ENCODE data around the gene RAB37. TPM values are rescaled to one million over a fixed set of nuclear protein-coding genes. Genes with fewer than 3 reads are reported as not detected.

RAB37 gene
- total and polyA plus RNA-seq, 2 of the 8 experiments (the other 6 are each of a cell fraction or from before 2014, with no cell fraction given), result 5.5 to 6.1 TPM

- H3K4me3 ChIP-seq (ENCODE audit: extremely low read depth in 1 of 4, insufficient read depth in 2 of 4, low read depth in 3 of 4, low read length in 4 of 4), result no peak overlapping the region
- TF ChIP-seq NRF1 (IDR thresholded peaks at IDR 0.05; ENCODE audit: low read depth, low read length) (no peak), TAF7 (optimal IDR thresholded peaks at IDR 0.05; ENCODE audit: borderline replicate concordance, low read depth, low read length) (no peak), HDAC2 (IDR thresholded peaks at IDR 0.05; ENCODE audit: borderline replicate concordance in 1 of 2, low read depth in 2 of 2, low read length in 2 of 2) (no peak), SP4 (IDR thresholded peaks at IDR 0.05; ENCODE audit: low read length) (no peak), CHD1 (IDR thresholded peaks at IDR 0.05; ENCODE audit: low read depth, low read length) (no peak), CBX8 (IDR thresholded peaks at IDR 0.05; ENCODE audit: borderline replicate concordance, low read depth, low read length) (no peak), BACH1 (IDR thresholded peaks at IDR 0.05; ENCODE audit: low read length) (no peak), SIX5 (IDR thresholded peaks at IDR 0.05; ENCODE audit: low read depth, low read length) (no peak), SRF (IDR thresholded peaks at IDR 0.05; ENCODE audit: low read depth, low read length) (no peak), TCF12 (IDR thresholded peaks at IDR 0.05; ENCODE audit: low read depth, low read length) (no peak), RBBP5 (IDR thresholded peaks at IDR 0.05; ENCODE audit: borderline replicate concordance, low read depth, low read length) (no peak), EP300 (IDR thresholded peaks at IDR 0.05; ENCODE audit: borderline replicate concordance in 1 of 2, low read depth in 2 of 2, low read length in 2 of 2) (no peak), POLR2AphosphoS5 (IDR thresholded peaks at IDR 0.05; ENCODE audit: low read depth, low read length) (no peak)
Observed at GRCh38 chr17:74768069-74768762, 31.2 kb downstream of the RAB37 start.

More at GRCh38 chr17:74768069-74768762, 31.2 kb downstream of the RAB37 start:
- DNase-seq (ENCODE audit: low read depth in 1 of 2, low spot score in 2 of 2) (no peak), FAIRE-seq (no peak)
- ChIA-PET POLR2A (ENCODE audit: partially characterized antibody) (interaction anchor here (0.6 to 1.8 kb wide), 3 partner anchors 10 to 251 kb away, joined by 4 to 5 read pairs (median 5); no protein-coding TSS in a partner anchor), CTCF (ENCODE audit: partially characterized antibody) (interaction anchor here (0.7 to 21.4 kb wide), 6 partner anchors 12 to 111 kb away, joined by 3 to 388 read pairs (median 4); partner anchors contain the start of gene NHERF1)
- Histone ChIP-seq H4K20me1 (replicated peaks in 1 of 2; ENCODE audit: control insufficient read depth in 1 of 2, insufficient read depth in 2 of 2, low read length in 2 of 2) (peaks cover 7 to 10% of the 10 kb centered on the region in 2 experiments), H2BK12ac (ENCODE audit: low read depth, low read length) (no peak overlapping the region), H4K5ac (ENCODE audit: insufficient read length, low read depth, low read length) (no peak overlapping the region), H3K14ac (ENCODE audit: insufficient read length) (no peak overlapping the region), H2BK20ac (ENCODE audit: low read length) (no peak overlapping the region), H3K79me2 (ENCODE audit: control insufficient read depth in 1 of 2, insufficient read depth in 2 of 2, low read length in 2 of 2) (peaks cover 0 to 2% of the 10 kb centered on the region in 2 experiments; a peak in 1 of 4 replicates), H3K36me3 (ENCODE audit: control insufficient read depth in 2 of 4, insufficient read depth in 4 of 4, low read length in 3 of 4) (peaks cover 2 to 40% (median 15%) of the 10 kb centered on the region in 4 experiments; a peak in 6 of 8 replicates), H3K9me3 (ENCODE audit: insufficient read depth in 2 of 2, low read depth in 1 of 2, low read length in 1 of 2) (no peaks in the 10 kb centered on the region), H2BK5ac (ENCODE audit: low read depth, low read length) (no peak overlapping the region), H3K9ac (replicated peaks in 1 of 4; ENCODE audit: extremely low read depth in 1 of 4, low read depth in 3 of 4, low read length in 3 of 4) (no peak overlapping the region; a peak in 1 of 7 replicates), H2BK15ac (ENCODE audit: low read length) (no peak overlapping the region), H3K4me1 (replicated peaks in 1 of 4; ENCODE audit: control insufficient read depth in 3 of 4, insufficient read depth in 4 of 4, low read length in 3 of 4) (peaks cover 0 to 14% (median 9%) of the 10 kb centered on the region in 4 experiments; a peak in 6 of 7 replicates), H4K91ac (replicated peaks; ENCODE audit: insufficient read length, low read length) (no peak overlapping the region), H3K27me3 (replicated peaks in 1 of 4; ENCODE audit: control insufficient read depth in 3 of 4, extremely low read depth in 1 of 4, insufficient read depth in 3 of 4, low read length in 3 of 4) (no peaks in the 10 kb centered on the region), H3K4ac (replicated peaks; ENCODE audit: insufficient read length, low read depth, low read length) (no peak overlapping the region), H3K27ac (ENCODE audit: low read depth, low read length) (no peak overlapping the region), H3K56ac (replicated peaks; ENCODE audit: insufficient read length, low read depth, low read length) (no peak overlapping the region), H3K18ac (ENCODE audit: extremely low read depth, low read length) (no peak overlapping the region), H4K8ac (ENCODE audit: extremely low read depth, insufficient read depth, low read length) (no peak overlapping the region), H3K79me1 (ENCODE audit: low read depth, low read length) (peaks cover 2% of the 10 kb centered on the region; the same call in 1 of the 2 replicates), H2AK5ac (ENCODE audit: low read depth, low read length) (no peak overlapping the region), H3K23me2 (ENCODE audit: low read depth, low read length) (no peaks in the 10 kb centered on the region), H2BK120ac (replicated peaks; ENCODE audit: low read depth, low read length) (no peak overlapping the region), H3K4me2 (ENCODE audit: insufficient read depth in 1 of 2, low read depth in 2 of 2, low read length in 2 of 2) (no peak overlapping the region), H3K23ac (ENCODE audit: insufficient read length) (no peak overlapping the region), H2AFZ (ENCODE audit: low read length) (no peak overlapping the region)
- WGBS, 2 experiments (ENCODE audit: extremely low coverage in 1 of 2, insufficient coverage in 1 of 2, insufficient read length in 1 of 2, insufficient replicate concordance in 2 of 2, low coverage in 1 of 2, low lambda C conversion rate in 2 of 2, missing lambda C conversion rate in 1 of 2), result 84% methylated on average over 16 of the region's 17 CpGs; no CpG with 5 or more reads in 1 of the 2 experiments

All from H1 (cell line).